HepG2 (cell line): ENCODE data around the gene OPN3. TPM values are rescaled to one million over a fixed set of nuclear protein-coding genes. Genes with fewer than 3 reads are reported as not detected.

Source experiments
- ATAC-seq: fragments of 200-7000 bp; cut with Tn5 transposase; 3 replicates; pipeline ENCODE4 v1.9.1; 2020; ENCODE audit warnings: mild to moderate bottlenecking, moderate library complexity
- BruUV-seq: library from RNA; stranded (reverse); fragments of 400-500 nt; replicated peaks from 2 replicates; lab custom pipeline; 2021; lab: Mats Ljungman, UMichigan
- CTCF ChIA-PET: fragments of 300-600 bp; formaldehyde crosslinking; extraction: SDS; loops from one replicate; lab custom pipeline; 2021; ENCODE audit warnings: low total read pairs, inconsistent platforms, low intra/inter-chr PET ratio; lab: Yijun Ruan, JAX
- POLR2A ChIA-PET: fragments of 350-600 bp; sonication (Branson Sonifier 250); formaldehyde crosslinking; loops from one replicate; lab custom pipeline; 2020; ENCODE audit warnings: antibody characterized with exemption, inconsistent platforms; lab: Yijun Ruan, JAX
- DNase-seq: peaks from one replicate; pipeline ENCODE4 v3.0.0-alpha.2; 2015; ENCODE audit warnings: low spot score
- FAIRE-seq: peaks from 3 replicates; lab custom pipeline; 2011; peaks lifted over from hg19 to GRCh38; lab: Jason Lieb, UNC
- H2AFZ ChIP-seq: one replicate; pipeline ENCODE4 v1.6.1; 2011; ENCODE audit warnings: low read length, inconsistent platforms
- H3K27ac ChIP-seq: fragments of 300-600 bp; 3 replicates; pipeline ENCODE4 v1.8.0; 2011; ENCODE audit warnings: mixed run types, mild to moderate bottlenecking, mixed read lengths, low read length, inconsistent platforms; ENCODE audit not compliant: insufficient read depth; ENCODE audit errors: extremely low read length
- H3K27me3 ChIP-seq, 2 experiments: fragments of 200-600 bp in 1 of 2; 2 replicates in 1 of 2; 3 replicates in 1 of 2; pipeline versions ENCODE4 v1.6.0 to v1.8.0; 2011; ENCODE audit warnings: low read length in 2 of 2, mild to moderate bottlenecking in 2 of 2, moderate library complexity in 2 of 2, inconsistent platforms in 1 of 2; ENCODE audit not compliant: insufficient read depth in 2 of 2, control insufficient read depth in 1 of 2
- H3K36me3 ChIP-seq, 2 experiments: fragments of 200-600 bp in 1 of 2; replicated peaks in 1 of 2; 2 replicates in 1 of 2; 3 replicates in 1 of 2; pipeline versions ENCODE4 v1.5.1 to v1.8.0; 2011; ENCODE audit warnings: low read length in 2 of 2, inconsistent platforms in 1 of 2; ENCODE audit not compliant: insufficient read depth in 2 of 2, control insufficient read depth in 1 of 2
- H3K4me1 ChIP-seq: 2 replicates; pipeline ENCODE4 v1.5.1; 2012; ENCODE audit warnings: low read length, inconsistent platforms; ENCODE audit not compliant: insufficient read depth
- H3K4me2 ChIP-seq: 2 replicates; pipeline ENCODE4 v1.6.0; 2011; ENCODE audit warnings: low read depth, low read length, inconsistent platforms
- H3K4me3 ChIP-seq, 3 experiments: fragments of 200-600 bp in 1 of 3; sonication (generic), shearing (Covaris generic) in 1 of 3; replicated peaks in 1 of 3; 2 replicates each; pipeline ENCODE4 v1.5.1; 2011 to 2016; ENCODE audit warnings: low read length in 3 of 3, inconsistent platforms in 2 of 3, low read depth in 2 of 3, mild to moderate bottlenecking in 2 of 3, control low read depth in 1 of 3, mixed read lengths in 1 of 3; ENCODE audit not compliant: insufficient read depth in 1 of 3
- H3K79me2 ChIP-seq: one replicate; pipeline ENCODE4 v1.6.1; 2011; ENCODE audit warnings: low read length, inconsistent platforms; ENCODE audit not compliant: insufficient read depth
- H3K9ac ChIP-seq: 2 replicates; pipeline ENCODE4 v1.6.0; 2011; ENCODE audit warnings: mild to moderate bottlenecking, low read depth, low read length, inconsistent platforms; ENCODE audit not compliant: insufficient read depth
- H3K9me3 ChIP-seq: 2 replicates; pipeline ENCODE4 v1.5.1; 2012; ENCODE audit warnings: mild to moderate bottlenecking, low read length
- H4K20me1 ChIP-seq: 2 replicates; pipeline ENCODE4 v1.6.0; 2011; ENCODE audit warnings: inconsistent platforms, mild to moderate bottlenecking, low read length, moderate library complexity; ENCODE audit not compliant: insufficient read depth
- ARID2 ChIP-seq: sonication (generic); formaldehyde crosslinking; IDR thresholded peaks from 2 replicates; pipeline ENCODE4 v1.8.1; 2022; ENCODE audit warnings: mild to moderate bottlenecking, missing genetic modification reagents, borderline replicate concordance
- ARNTL ChIP-seq: sonication (generic); formaldehyde crosslinking; IDR thresholded peaks from 2 replicates; pipeline ENCODE4 v1.4.0; 2020; ENCODE audit warnings: mild to moderate bottlenecking, missing genetic modification reagents
- PTBP1 ChIP-seq: fragments of 200-400 bp; formaldehyde crosslinking; IDR thresholded peaks from 2 replicates; pipeline ENCODE4 v1.6.1; 2018; ENCODE audit warnings: low read length, low read depth; ENCODE audit not compliant: poor library complexity, severe bottlenecking
- SP1 ChIP-seq, 2 experiments: fragments of 450-650 bp in 1 of 2; sonication (generic) in 1 of 2; formaldehyde crosslinking in 1 of 2; IDR thresholded peaks; 2 replicates each; pipeline versions ENCODE4 v1.4.0 to v1.6.1; 2016 to 2020; ENCODE audit warnings: missing genetic modification reagents in 1 of 2
- TCF7L2 ChIP-seq: IDR thresholded peaks from 2 replicates; pipeline ENCODE4 v1.6.1; 2011; ENCODE audit warnings: mild to moderate bottlenecking, low read depth, low read length, moderate library complexity
- ZNF256 ChIP-seq: sonication (generic); formaldehyde crosslinking; conservative IDR thresholded peaks from 2 replicates; pipeline ENCODE4 v1.4.0; 2020; ENCODE audit warnings: missing genetic modification reagents
- WGBS: methylation state at CpG from one replicate; pipeline ENCODE4 v1.1.6; 2017; ENCODE audit warnings: low lambda C conversion rate; 5-methylcytosine and 5-hydroxymethylcytosine counted together
- in situ Hi-C: cut with HindIII; loops from 2 replicates; pipeline ENCODE4 v1.10.0; 2017; ENCODE audit warnings: low pct_unique_long_range_greater_than_20kb; ENCODE audit not compliant: extremely low pct_ligation_motif_present
- intact Hi-C: fragments of 100-400 bp; cut with micrococcal nuclease; formaldehyde crosslinking; loops from one replicate; pipeline ENCODE4 v1.10.0; 2022; ENCODE audit not compliant: unreplicated experiment
- polyA plus RNA-seq, 8 experiments: library from polyadenylated mRNA; depleted of rRNA in 3 of 8; stranded (reverse) in 7 of 8; unstranded in 1 of 8; fragments of >200 nt; fragmentation: Illumina TruSeq in 4 of 8; extraction: Trizol in 4 of 8; gene quantifications; 2 replicates each; pipeline versions ENCODE4 v1.2.1 to v1.2.3, GENCODE V29; 2011 to 2016; ENCODE audit warnings: low read depth in 4 of 8, missing spikeins in 1 of 8, mixed read lengths in 1 of 8; ENCODE audit not compliant: insufficient read depth in 1 of 8
- total RNA-seq, 5 experiments: library from RNA; depleted of rRNA; stranded (reverse); fragments of >200 nt; fragmentation: Illumina TruSeq; extraction: Trizol; gene quantifications; 2 replicates each; pipeline ENCODE4 v1.2.3, GENCODE V29; 2016; ENCODE audit warnings: low read depth in 1 of 5
- TF ChIP-seq, protein P1 (sequence below), 2 experiments: fragments of 450-650 bp in 1 of 2; sonication (generic) in 1 of 2; formaldehyde crosslinking in 1 of 2; IDR thresholded peaks; 2 replicates each; pipeline versions ENCODE4 v1.6.1 to v1.8.0; 2016 to 2022; ENCODE audit warnings: antibody characterized with exemption in 1 of 2, mild to moderate bottlenecking in 1 of 2, missing genetic modification reagents in 1 of 2
- TF ChIP-seq, protein P2 (sequence below): sonication (generic); formaldehyde crosslinking; conservative IDR thresholded peaks from 2 replicates; pipeline ENCODE4 v1.8.0; 2022; ENCODE audit warnings: mild to moderate bottlenecking, moderate library complexity, missing genetic modification reagents
- TF ChIP-seq, protein P3 (sequence below): IDR thresholded peaks from 2 replicates; pipeline ENCODE4 v1.6.1; 2016; ENCODE audit warnings: control low read depth
- TF ChIP-seq, protein P4 (sequence below): sonication (generic); formaldehyde crosslinking; IDR thresholded peaks from 2 replicates; pipeline ENCODE4 v1.5.0; 2020; ENCODE audit warnings: missing genetic modification reagents

OPN3 gene
- total and polyA plus RNA-seq, 2 of the 13 experiments (the other 11 are each of a cell fraction or from before 2014, with no cell fraction given), result 17.4 to 23.0 TPM

DNA sequence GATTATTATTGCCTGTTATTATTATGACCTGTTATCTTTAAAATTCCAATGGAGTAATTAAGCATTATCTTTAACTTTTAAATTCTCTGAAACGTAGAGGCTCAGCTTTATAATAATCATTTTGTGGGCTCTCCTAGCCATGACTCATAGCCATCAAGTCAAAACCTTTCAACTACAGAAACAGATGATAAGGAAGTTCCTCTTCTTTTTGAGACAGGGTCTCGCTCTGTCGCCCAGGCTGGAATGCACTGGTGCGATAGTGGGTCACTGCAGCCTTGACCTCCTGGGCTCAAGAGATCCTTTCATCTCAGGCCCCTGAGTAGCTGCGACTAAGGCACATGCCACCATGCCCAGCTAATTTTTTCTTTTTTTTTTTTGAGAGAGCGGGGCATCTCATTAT lies 43.5 kb downstream of the OPN3 start (continued):
- TF ChIP-seq, protein P1, sequence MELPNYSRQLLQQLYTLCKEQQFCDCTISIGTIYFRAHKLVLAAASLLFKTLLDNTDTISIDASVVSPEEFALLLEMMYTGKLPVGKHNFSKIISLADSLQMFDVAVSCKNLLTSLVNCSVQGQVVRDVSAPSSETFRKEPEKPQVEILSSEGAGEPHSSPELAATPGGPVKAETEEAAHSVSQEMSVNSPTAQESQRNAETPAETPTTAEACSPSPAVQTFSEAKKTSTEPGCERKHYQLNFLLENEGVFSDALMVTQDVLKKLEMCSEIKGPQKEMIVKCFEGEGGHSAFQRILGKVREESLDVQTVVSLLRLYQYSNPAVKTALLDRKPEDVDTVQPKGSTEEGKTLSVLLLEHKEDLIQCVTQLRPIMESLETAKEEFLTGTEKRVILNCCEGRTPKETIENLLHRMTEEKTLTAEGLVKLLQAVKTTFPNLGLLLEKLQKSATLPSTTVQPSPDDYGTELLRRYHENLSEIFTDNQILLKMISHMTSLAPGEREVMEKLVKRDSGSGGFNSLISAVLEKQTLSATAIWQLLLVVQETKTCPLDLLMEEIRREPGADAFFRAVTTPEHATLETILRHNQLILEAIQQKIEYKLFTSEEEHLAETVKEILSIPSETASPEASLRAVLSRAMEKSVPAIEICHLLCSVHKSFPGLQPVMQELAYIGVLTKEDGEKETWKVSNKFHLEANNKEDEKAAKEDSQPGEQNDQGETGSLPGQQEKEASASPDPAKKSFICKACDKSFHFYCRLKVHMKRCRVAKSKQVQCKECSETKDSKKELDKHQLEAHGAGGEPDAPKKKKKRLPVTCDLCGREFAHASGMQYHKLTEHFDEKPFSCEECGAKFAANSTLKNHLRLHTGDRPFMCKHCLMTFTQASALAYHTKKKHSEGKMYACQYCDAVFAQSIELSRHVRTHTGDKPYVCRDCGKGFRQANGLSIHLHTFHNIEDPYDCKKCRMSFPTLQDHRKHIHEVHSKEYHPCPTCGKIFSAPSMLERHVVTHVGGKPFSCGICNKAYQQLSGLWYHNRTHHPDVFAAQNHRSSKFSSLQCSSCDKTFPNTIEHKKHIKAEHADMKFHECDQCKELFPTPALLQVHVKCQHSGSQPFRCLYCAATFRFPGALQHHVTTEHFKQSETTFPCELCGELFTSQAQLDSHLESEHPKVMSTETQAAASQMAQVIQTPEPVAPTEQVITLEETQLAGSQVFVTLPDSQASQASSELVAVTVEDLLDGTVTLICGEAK (IDR thresholded peaks at IDR 0.05), result no peak
- TF ChIP-seq, protein P1 (CRISPR knock-in tag; IDR thresholded peaks at IDR 0.05), result no peak

DNA sequence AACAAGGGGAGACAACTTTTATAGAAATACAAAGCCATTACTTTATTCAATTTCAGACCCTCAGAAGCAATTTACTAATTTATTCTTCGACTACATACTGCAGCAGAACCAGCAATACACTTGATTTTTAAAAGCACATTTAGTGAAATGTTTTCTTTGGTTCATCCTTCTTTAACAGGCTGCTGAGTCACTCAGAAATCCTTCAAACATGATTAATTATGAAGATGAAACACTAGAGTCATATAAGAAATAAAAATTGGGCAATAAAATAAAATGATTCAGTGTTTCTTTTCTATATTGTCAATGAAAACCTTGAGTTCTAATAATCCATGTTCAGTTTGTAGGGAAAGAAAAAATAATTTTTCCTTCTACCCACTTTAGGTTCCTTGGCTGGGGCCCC lies 47.0 kb downstream of the OPN3 start:
- FAIRE-seq (no peak), ATAC-seq (no peak), DNase-seq (no peak)
- intact Hi-C loops, result no loop called here
- Histone ChIP-seq H3K9me3 (no peaks in the 10 kb centered on the region), H3K27ac (no peak overlapping the region), H3K4me2 (no peak overlapping the region), H2AFZ (no peak overlapping the region), H3K79me2 (no peaks in the 10 kb centered on the region), H4K20me1 (no peaks in the 10 kb centered on the region), H3K9ac (no peak overlapping the region), H3K4me1 (no peaks in the 10 kb centered on the region), H3K36me3 (no peaks in the 10 kb centered on the region; a peak in 2 of 5 replicates), H3K4me3 (no peak overlapping the region), H3K27me3 (no peaks in the 10 kb centered on the region)
- WGBS, result 93% methylated on average over 1 of the region's 1 CpG
- ChIA-PET POLR2A (no interaction called here), CTCF (no interaction called here)
- no TSS peak for BruUV-seq
- in situ Hi-C loops, result no loop called here
- TF ChIP-seq ARNTL (CRISPR knock-in tag) (no peak), ARID2 (no peak), SP1 (IDR thresholded peaks at IDR 0.05) (no peak), SP1 (CRISPR knock-in tag; IDR thresholded peaks at IDR 0.05) (no peak), PTBP1 (no peak), ZNF256 (CRISPR knock-in tag) (no peak), TCF7L2 (no peak)
- TF ChIP-seq, protein P2, sequence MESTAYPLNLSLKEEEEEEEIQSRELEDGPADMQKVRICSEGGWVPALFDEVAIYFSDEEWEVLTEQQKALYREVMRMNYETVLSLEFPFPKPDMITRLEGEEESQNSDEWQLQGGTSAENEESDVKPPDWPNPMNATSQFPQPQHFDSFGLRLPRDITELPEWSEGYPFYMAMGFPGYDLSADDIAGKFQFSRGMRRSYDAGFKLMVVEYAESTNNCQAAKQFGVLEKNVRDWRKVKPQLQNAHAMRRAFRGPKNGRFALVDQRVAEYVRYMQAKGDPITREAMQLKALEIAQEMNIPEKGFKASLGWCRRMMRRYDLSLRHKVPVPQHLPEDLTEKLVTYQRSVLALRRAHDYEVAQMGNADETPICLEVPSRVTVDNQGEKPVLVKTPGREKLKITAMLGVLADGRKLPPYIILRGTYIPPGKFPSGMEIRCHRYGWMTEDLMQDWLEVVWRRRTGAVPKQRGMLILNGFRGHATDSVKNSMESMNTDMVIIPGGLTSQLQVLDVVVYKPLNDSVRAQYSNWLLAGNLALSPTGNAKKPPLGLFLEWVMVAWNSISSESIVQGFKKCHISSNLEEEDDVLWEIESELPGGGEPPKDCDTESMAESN (CRISPR knock-in tag), result no peak
- TF ChIP-seq, protein P3, sequence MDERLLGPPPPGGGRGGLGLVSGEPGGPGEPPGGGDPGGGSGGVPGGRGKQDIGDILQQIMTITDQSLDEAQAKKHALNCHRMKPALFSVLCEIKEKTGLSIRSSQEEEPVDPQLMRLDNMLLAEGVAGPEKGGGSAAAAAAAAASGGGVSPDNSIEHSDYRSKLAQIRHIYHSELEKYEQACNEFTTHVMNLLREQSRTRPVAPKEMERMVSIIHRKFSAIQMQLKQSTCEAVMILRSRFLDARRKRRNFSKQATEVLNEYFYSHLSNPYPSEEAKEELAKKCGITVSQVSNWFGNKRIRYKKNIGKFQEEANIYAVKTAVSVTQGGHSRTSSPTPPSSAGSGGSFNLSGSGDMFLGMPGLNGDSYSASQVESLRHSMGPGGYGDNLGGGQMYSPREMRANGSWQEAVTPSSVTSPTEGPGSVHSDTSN (CRISPR knock-in tag), result no peak
- TF ChIP-seq, protein P4, sequence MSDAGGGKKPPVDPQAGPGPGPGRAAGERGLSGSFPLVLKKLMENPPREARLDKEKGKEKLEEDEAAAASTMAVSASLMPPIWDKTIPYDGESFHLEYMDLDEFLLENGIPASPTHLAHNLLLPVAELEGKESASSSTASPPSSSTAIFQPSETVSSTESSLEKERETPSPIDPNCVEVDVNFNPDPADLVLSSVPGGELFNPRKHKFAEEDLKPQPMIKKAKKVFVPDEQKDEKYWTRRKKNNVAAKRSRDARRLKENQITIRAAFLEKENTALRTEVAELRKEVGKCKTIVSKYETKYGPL, result no peak
